ENCODE measurements around the gene ZNF80. TPM values are rescaled to one million over a fixed set of nuclear protein-coding genes. Genes with fewer than 3 reads are reported as not detected.

ZNF80 gene
- total RNA-seq, 2 experiments from 2014 or later = 0.16 to 0.17 TPM

DNA sequence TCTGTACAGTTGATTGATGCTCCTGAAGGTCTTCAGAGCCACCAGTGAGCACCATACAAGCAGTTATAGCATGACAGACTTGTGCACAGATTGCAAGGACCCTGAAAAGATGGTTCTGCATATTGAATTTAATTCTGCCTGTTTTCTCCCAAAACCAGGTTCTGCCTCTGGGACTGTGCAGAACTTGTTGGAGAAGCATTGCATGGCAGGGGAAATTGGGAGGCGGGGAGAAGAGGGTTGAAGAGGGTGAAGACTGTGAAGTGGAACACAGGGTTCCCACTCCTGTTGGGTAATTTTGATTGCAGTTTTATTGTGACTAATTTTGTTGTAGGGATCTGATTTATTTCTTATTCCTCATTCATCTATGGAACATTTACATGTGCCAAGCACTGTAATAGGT lies 10.3 kb downstream of the ZNF80 start:
- Histone ChIP-seq H3K27ac (ENCODE audit: low read depth in 1 of 2, low read length in 2 of 2) (peak overlapping the region; percentile 53 to 54), H3K36me3 (ENCODE audit: insufficient read depth, low read length) (no peaks in the 10 kb centered on the region), H3K4me1 (ENCODE audit: insufficient read depth, low read length) (peaks cover 57% of the 10 kb centered on the region), H3K4me3 (ENCODE audit: low read length) (no peak overlapping the region), H3K9me3 (ENCODE audit: control insufficient read depth in 1 of 2, insufficient read depth in 1 of 2, low read length in 2 of 2) (peaks cover 0 to 18% of the 10 kb centered on the region in 2 experiments), H3K27me3 (ENCODE audit: control insufficient read depth in 1 of 2, insufficient read depth in 2 of 2, low read length in 2 of 2) (no peaks in the 10 kb centered on the region)
- H3K27ac Mint-ChIP-seq = peak overlapping the region; percentile 80
- H3K9me3 Mint-ChIP-seq = peaks cover 5% of the 10 kb centered on the region
- no peak for ATAC-seq (ENCODE audit: poor library complexity)
- TF ChIP-seq, protein P1, sequence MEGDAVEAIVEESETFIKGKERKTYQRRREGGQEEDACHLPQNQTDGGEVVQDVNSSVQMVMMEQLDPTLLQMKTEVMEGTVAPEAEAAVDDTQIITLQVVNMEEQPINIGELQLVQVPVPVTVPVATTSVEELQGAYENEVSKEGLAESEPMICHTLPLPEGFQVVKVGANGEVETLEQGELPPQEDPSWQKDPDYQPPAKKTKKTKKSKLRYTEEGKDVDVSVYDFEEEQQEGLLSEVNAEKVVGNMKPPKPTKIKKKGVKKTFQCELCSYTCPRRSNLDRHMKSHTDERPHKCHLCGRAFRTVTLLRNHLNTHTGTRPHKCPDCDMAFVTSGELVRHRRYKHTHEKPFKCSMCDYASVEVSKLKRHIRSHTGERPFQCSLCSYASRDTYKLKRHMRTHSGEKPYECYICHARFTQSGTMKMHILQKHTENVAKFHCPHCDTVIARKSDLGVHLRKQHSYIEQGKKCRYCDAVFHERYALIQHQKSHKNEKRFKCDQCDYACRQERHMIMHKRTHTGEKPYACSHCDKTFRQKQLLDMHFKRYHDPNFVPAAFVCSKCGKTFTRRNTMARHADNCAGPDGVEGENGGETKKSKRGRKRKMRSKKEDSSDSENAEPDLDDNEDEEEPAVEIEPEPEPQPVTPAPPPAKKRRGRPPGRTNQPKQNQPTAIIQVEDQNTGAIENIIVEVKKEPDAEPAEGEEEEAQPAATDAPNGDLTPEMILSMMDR (IDR thresholded peaks at IDR 0.05) = no peak
- H3K4me1 Mint-ChIP-seq (ENCODE audit: low read depth) = peaks cover 83% of the 10 kb centered on the region
- no peak for DNase-seq
- H3K36me3 Mint-ChIP-seq (ENCODE audit: low read depth) = peaks cover 31% of the 10 kb centered on the region
- peak overlapping the region; percentile 4 for H3K4me3 Mint-ChIP-seq
- POLR2A ChIA-PET = interaction anchor here (1.2 to 3.7 kb wide), 3 partner anchors 10 to 64 kb away, joined by 3 to 29 read pairs (median 4); no protein-coding TSS in a partner anchor
- CTCF ChIA-PET = interaction anchor here (1.6 to 1.8 kb wide), 2 partner anchors 14 to 64 kb away, joined by 7 read pairs; no protein-coding TSS in a partner anchor
- intact Hi-C loops (cut with DNase I, micrococcal nuclease) = no loop called here
- H3K27me3 Mint-ChIP-seq = no peaks in the 10 kb centered on the region

GRCh38 chr3:114226313-114226712 lies 11.1 kb downstream of the ZNF80 start:
- H3K36me3 ChIP-seq (ENCODE audit: insufficient read depth, low read length) = no peaks in the 10 kb centered on the region
- TF ChIP-seq, protein P1 (IDR thresholded peaks at IDR 0.05) = no peak
- H3K27me3 ChIP-seq (ENCODE audit: control insufficient read depth in 1 of 2, insufficient read depth in 2 of 2, low read length in 2 of 2) = no peaks in the 10 kb centered on the region
- H3K4me3 ChIP-seq (ENCODE audit: low read length) = no peak overlapping the region
- Mint-ChIP-seq H3K4me1 (ENCODE audit: low read depth) (peaks cover 83% of the 10 kb centered on the region), H3K27me3 (no peaks in the 10 kb centered on the region), H3K9me3 (peaks cover 5% of the 10 kb centered on the region), H3K27ac (peak overlapping the region; percentile 80), H3K36me3 (ENCODE audit: low read depth) (peaks cover 31% of the 10 kb centered on the region), H3K4me3 (peak overlapping the region; percentile 55)
- no peak for DNase-seq
- peaks cover 0 to 18% of the 10 kb centered on the region in 2 experiments for H3K9me3 ChIP-seq (ENCODE audit: control insufficient read depth in 1 of 2, insufficient read depth in 1 of 2, low read length in 2 of 2)
- H3K27ac ChIP-seq (ENCODE audit: low read depth in 1 of 2, low read length in 2 of 2) = peak overlapping the region; percentile 53 to 54
- POLR2A ChIA-PET = interaction anchor here (1.3 to 3.7 kb wide), 2 partner anchors 12 to 64 kb away, joined by 3 to 29 read pairs; no protein-coding TSS in a partner anchor
- CTCF ChIA-PET = interaction anchor here (1.6 to 1.7 kb wide), 2 partner anchors 13 to 192 kb away, joined by 3 to 7 read pairs; no protein-coding TSS in a partner anchor
- intact Hi-C loops (cut with DNase I, micrococcal nuclease) = no loop called here
- no peak for ATAC-seq (ENCODE audit: poor library complexity)
- H3K4me1 ChIP-seq (ENCODE audit: insufficient read depth, low read length) = peaks cover 57% of the 10 kb centered on the region

DNA sequence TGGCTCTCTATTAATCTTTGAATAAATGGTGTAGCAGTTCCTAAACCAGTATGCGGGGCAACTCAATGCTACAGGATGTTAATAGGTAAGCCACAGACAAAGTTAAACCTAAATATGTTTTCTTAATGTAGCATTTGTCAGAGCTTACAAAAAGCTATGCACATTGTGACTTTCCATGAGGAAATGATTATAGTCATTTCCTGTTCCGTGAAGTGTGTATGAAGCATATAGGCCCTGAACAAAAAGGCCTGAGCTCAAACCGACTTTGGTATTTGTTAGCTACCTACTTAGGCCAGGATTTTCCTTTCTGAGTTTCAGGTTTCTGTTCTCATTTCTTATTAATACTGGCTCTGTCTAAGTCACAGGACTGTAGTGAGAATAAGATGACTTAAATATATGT lies 14.2 kb downstream of the ZNF80 start:
- H3K27ac ChIP-seq (ENCODE audit: low read depth in 1 of 2, low read length in 2 of 2) = peak overlapping the region in 1 of 2 donors; percentile 61
- DNase-seq (peak in 3 of 14 experiments; percentile 55 to 90 (median 57)), ATAC-seq (ENCODE audit: poor library complexity) (peak; percentile 72)
- CTCF ChIA-PET = interaction anchor here (0.7 to 2.7 kb wide), 4 partner anchors 10 to 112 kb away, joined by 3 to 9 read pairs (median 6); no protein-coding TSS in a partner anchor
- H3K4me1 Mint-ChIP-seq (ENCODE audit: low read depth) = peaks cover 77% of the 10 kb centered on the region
- H3K27me3 Mint-ChIP-seq = no peaks in the 10 kb centered on the region
- H3K4me3 Mint-ChIP-seq = peak overlapping the region; percentile 50
- peaks cover 31% of the 10 kb centered on the region for H3K36me3 Mint-ChIP-seq (ENCODE audit: low read depth)
- H3K36me3 ChIP-seq (ENCODE audit: insufficient read depth, low read length) = no peaks in the 10 kb centered on the region
- H3K9me3 ChIP-seq (ENCODE audit: control insufficient read depth in 1 of 2, insufficient read depth in 1 of 2, low read length in 2 of 2) = peaks cover 0 to 18% of the 10 kb centered on the region in 2 experiments
- peak overlapping the region; percentile 80 for H3K27ac Mint-ChIP-seq
- H3K27me3 ChIP-seq (ENCODE audit: control insufficient read depth in 1 of 2, insufficient read depth in 2 of 2, low read length in 2 of 2) = no peaks in the 10 kb centered on the region
- intact Hi-C loops (cut with DNase I, micrococcal nuclease) = loop anchor here in 1 of 2 experiments (1.0 kb wide), 1 partner anchor 8 kb away; no protein-coding TSS in a partner anchor
- peaks cover 5% of the 10 kb centered on the region for H3K9me3 Mint-ChIP-seq
- TF ChIP-seq, protein P1 (IDR thresholded peaks at IDR 0.05) = no peak
- no peak overlapping the region for H3K4me3 ChIP-seq (ENCODE audit: low read length)
- POLR2A ChIA-PET = interaction anchor here (0.6 to 5.1 kb wide), 7 partner anchors 9 to 195 kb away, joined by 3 to 110 read pairs (median 4); partner anchors contain the start of gene ZNF80
- peaks cover 67% of the 10 kb centered on the region for H3K4me1 ChIP-seq (ENCODE audit: insufficient read depth, low read length)

All from CD4-positive, alpha-beta T cell (primary cell).